GM06990 (cell line): ENCODE results near the gene BNIP1.
"Not testable (repeated sequence)": the region's sequence is repeated elsewhere in the genome, so short reads cannot be mapped to it uniquely, and the experiment has no call there.

Experiments
- DNase-seq: peaks from one replicate; pipeline ENCODE4 v3.0.0-alpha.2; 2011; ENCODE audit not compliant: insufficient read length; ENCODE audit errors: extremely low read depth
- H3K27me3 ChIP-seq: replicated peaks from 2 replicates; pipeline ENCODE4 v1.6.0; 2011; ENCODE audit warnings: low read length; ENCODE audit not compliant: control insufficient read depth, insufficient read depth
- H3K36me3 ChIP-seq: 2 replicates; pipeline ENCODE4 v1.5.1; 2011; ENCODE audit warnings: low read length; ENCODE audit not compliant: control insufficient read depth, insufficient read depth
- H3K4me3 ChIP-seq: replicated peaks from 2 replicates; pipeline ENCODE4 v1.5.1; 2011; ENCODE audit warnings: low read depth, mild to moderate bottlenecking, control low read depth, low read length
- CTCF ChIP-seq: IDR thresholded peaks from 2 replicates; pipeline ENCODE4 v1.5.1; 2011; ENCODE audit warnings: low read length, control low read depth, mild to moderate bottlenecking, inconsistent platforms; ENCODE audit not compliant: insufficient read depth, poor library complexity, severe bottlenecking

BNIP1 gene

GRCh38 chr5:173139631-173140030 is 4.7 kb upstream of the BNIP1 start:
- no peak for TF ChIP-seq CTCF
- no peak for DNase-seq

GRCh38 chr5:173140769-173141168 is 3.6 kb upstream of the BNIP1 start:
- Histone ChIP-seq H3K4me3 (no peak overlapping the region), H3K36me3 (no peaks in the 10 kb centered on the region), H3K27me3 (no peaks in the 10 kb centered on the region)
- no peak for TF ChIP-seq CTCF
- no peak for DNase-seq

More at GRCh38 chr5:173139631-173140030, 4.7 kb upstream of the BNIP1 start:
- Histone ChIP-seq H3K27me3 (no peaks in the 10 kb centered on the region), H3K4me3 (no peak overlapping the region), H3K36me3 (no peaks in the 10 kb centered on the region)

- TF ChIP-seq CTCF = no peak
- peaks cover 3% of the 10 kb centered on the region; the same call in 1 of the 2 replicates for H3K36me3 ChIP-seq
- H3K27me3 ChIP-seq = no peaks in the 10 kb centered on the region
- no peak overlapping the region for H3K4me3 ChIP-seq
- DNase-seq = peak; percentile 12
These were observed 764 bp upstream of the BNIP1 start for GRCh38 chr5:173143567-173143966.

- no peak for DNase-seq
- Histone ChIP-seq H3K36me3 (peaks cover 6% of the 10 kb centered on the region; the same call in 1 of the 2 replicates), H3K4me3 (no peak overlapping the region), H3K27me3 (no peaks in the 10 kb centered on the region)
- TF ChIP-seq CTCF = no peak
These were observed 4.0 kb downstream of the BNIP1 start for GRCh38 chr5:173148354-173148753.

DNA sequence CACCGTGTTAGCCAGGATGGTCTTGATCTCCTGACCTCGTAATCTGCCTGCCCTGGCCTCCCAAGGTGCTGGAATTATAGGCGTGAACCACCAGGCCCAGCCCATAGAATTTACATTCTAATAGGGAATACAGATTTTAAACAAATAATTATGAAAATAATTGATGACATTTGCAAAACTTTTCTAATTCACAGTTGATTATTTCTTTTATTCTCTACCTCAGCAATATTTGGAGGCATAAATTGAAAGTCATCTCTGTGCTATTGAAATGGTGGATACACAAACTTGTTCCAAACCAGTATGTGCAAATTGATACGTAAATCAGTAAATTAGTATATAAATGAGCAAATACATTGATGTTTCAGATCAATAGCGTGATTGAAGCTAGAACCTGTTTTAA is 8.2 kb downstream of the BNIP1 start:
- no peak for DNase-seq
- H3K36me3 ChIP-seq = peaks cover 9% of the 10 kb centered on the region
- no peak for TF ChIP-seq CTCF
- no peak overlapping the region for H3K4me3 ChIP-seq
- no peaks in the 10 kb centered on the region for H3K27me3 ChIP-seq

GRCh38 chr5:173153842-173154241 is 9.5 kb downstream of the BNIP1 start:
- H3K36me3 ChIP-seq = peaks cover 10% of the 10 kb centered on the region
- DNase-seq = no peak
- H3K4me3 ChIP-seq = no peak overlapping the region
- TF ChIP-seq CTCF = no peak
- H3K27me3 ChIP-seq = no peaks in the 10 kb centered on the region

GRCh38 chr5:173154619-173155018 is 10.3 kb downstream of the BNIP1 start:
- not testable (repeated sequence) for DNase-seq, H3K27me3 ChIP-seq, H3K4me3 ChIP-seq, H3K36me3 ChIP-seq
